Lower leg skin (tissue), 3 donors: Measurements from ENCODE around the gene CRY2.

ENCODE experiments used
- CTCF ChIP-seq, 3 donors: fragments of 450-650 bp; IDR thresholded peaks; one replicate each; pipeline ENCODE4 v1.5.1; 2016; ENCODE audit warnings: antibody characterized with exemption in 3 of 3, mild to moderate bottlenecking in 3 of 3, moderate library complexity in 2 of 3
- POLR2A ChIP-seq, 2 donors: fragments of 450-650 bp; IDR thresholded peaks; one replicate each; pipeline ENCODE4 v1.6.1; 2016 to 2017; ENCODE audit warnings: antibody characterized with exemption in 2 of 2, mild to moderate bottlenecking in 1 of 2, moderate library complexity in 1 of 2

- no peak for TF ChIP-seq POLR2A (IDR thresholded peaks at IDR 0.05)
- TF ChIP-seq CTCF (IDR thresholded peaks at IDR 0.05) = no peak
These were observed 28.2 kb upstream of the CRY2 start for GRCh38 chr11:45818961-45819605.
